Ramos (cell line): ENCODE measurements around the gene KCNJ16.

Experiments used
- in situ Hi-C: fragments of 300-500 bp; cut with MboI; formaldehyde crosslinking; loops from one replicate; pipeline ENCODE4 v1.14.3; 2022; ENCODE audit warnings: low sequenced_read_pairs; ENCODE audit not compliant: unreplicated experiment

The KCNJ16 gene

DNA sequence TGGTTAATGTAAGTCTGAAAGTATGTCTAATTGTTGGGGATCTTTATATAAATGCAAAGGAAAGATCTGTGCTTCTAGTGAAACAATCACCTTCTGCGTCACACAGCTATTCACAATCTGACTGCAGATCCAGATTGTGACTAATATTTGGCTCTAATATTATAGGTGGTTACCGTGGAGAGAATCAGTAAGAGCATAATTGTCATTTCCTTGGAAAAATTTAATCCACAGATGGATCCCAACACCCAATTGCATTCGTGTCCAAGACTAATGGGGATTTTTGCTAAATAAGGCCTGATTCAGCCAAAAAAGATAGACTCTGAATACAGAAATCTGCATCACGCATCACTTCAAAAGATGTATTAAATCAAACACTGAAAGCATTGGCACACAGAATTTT lies 91.6 kb downstream of the KCNJ16 start:
- in situ Hi-C loops = no loop called here

DNA sequence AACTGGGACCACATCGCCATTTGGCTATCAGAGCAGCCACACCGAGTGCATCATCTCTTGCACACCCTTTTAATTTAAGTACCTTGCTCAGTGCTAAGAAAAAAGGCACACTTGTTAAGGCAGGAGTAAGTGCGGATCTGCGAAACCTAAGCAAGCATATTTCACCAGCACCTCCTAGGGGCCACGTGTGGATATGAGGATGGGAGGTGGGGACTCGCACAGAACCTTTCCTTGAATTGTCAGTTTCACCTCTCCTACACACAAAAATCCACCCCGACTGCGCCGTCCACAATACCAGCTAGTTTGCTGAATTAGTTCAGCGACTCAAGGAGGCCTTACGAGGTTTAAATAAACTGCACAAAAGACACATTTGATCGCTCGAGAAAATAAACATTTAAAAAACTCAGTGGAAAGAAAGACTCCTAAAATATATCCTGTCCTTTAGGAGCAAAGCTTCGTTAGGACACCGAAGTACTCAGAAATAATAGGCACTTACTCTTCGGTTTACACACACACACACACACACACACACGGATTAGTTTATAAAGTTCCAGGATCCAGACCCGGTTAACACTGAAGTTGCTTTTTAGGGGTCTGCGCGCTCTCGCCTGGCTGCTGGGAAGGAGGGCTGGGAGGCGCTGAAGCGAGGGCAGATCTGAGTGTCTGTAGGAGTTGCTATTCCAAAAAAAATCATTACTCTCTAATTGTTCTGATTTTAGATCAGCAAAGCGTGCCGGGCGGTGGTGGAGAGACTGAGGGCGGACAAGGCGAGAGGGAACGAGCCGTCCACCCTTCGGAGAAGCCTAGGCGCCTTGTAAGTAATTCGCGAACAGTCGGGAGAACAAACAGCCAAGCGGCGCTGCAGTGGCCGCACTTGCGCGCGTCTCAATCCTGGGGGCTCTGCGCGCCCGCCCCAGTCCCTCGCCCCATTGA lies 93.3 kb downstream of the KCNJ16 start:
- in situ Hi-C loops = no loop called here

- in situ Hi-C loops = no loop called here
Measured at GRCh38 chr17:70168977-70169708, 94.1 kb downstream of the KCNJ16 start, which contains the start of gene KCNJ2. Gene KCNJ2 (plus strand): TSS chr17:70169532. CDS start chr17:70175040, 5,508 bp downstream.

DNA sequence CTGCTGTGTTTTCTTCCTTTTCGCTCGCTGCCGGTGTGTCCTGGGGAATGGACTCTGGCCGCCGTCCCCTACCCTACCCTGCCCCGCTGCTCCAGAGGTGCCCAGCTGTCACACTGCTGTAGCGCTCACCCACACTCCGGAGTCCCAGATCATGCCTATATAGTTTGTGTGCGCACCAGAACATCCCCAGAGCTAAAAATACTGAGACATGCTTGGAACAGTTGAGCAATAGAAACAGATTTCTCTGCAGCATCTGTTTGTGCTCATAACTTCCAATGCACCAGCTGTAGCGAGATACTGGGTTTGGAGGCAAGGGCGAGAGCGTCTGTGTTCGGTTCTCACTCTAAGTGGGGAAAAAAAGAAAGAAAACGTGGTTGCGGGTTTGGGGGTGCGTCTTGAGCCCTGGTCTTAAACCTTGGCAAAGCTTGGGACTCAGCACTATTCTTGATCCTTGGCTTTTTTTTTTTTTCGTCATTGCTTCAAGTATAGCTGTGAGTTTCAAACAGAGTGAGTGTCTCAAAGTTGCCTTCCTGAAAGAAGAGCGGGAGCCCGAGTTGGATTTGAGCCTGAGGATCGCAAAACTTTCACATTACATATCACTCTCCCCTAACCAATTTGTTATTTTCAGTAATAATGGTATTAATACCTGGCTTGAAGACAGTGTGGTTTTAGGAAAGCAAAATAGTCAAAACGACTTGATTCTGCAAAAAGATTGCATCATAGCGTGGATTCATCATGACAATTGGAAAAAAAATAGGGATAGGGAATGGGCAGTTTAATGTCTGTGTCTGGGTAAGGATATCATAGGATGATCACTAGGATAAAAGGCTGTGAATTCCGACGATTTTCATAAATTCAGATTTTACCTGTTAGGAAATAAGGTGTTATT lies 94.9 kb downstream of the KCNJ16 start:
- in situ Hi-C loops = no loop called here

GRCh38 chr17:70171159-70171558 lies 96.1 kb downstream of the KCNJ16 start:
- in situ Hi-C loops = no loop called here

- in situ Hi-C loops = no loop called here
Measured at GRCh38 chr17:70172449-70172848, 97.4 kb downstream of the KCNJ16 start.

- in situ Hi-C loops = no loop called here
Measured at GRCh38 chr17:70172923-70173322, 97.9 kb downstream of the KCNJ16 start.

DNA sequence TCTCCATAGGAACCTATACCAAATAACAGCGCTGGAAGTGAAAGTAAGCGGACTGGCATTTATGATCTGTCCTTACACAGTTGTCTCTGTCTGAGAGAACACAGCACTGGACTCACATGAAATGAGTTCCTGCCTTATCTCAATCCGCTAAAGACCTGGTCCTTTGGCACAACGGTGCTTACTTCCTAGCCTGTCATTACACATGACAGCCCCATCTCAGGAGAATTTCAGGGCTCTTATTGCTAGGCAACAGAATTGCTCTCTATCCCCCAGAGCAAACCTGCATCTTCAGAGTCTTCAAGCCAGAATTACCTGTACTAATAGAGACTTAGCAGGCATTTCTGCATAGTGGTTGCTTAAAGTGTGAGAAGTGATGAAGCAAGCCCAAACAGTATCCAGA lies 98.7 kb downstream of the KCNJ16 start:
- in situ Hi-C loops = no loop called here

DNA sequence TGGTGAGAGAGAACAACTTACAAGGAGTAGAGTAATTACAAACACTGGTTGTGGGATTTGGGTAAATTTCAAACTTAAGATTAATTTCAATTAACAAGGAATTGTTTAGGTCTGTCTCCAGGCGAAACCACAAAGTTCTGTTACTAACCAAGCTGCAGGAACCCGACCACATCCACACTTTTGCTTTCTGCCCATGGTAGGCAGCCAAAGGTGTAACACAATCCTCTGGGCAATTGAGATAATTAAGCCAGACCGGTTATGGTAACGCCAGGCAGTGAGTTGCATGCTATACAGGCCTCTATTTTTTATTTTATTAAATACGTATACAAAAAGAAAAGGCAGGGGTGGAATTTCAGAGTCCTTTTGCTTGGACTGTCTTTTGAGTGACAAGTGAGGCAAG lies 106.4 kb downstream of the KCNJ16 start:
- in situ Hi-C loops = no loop called here

DNA sequence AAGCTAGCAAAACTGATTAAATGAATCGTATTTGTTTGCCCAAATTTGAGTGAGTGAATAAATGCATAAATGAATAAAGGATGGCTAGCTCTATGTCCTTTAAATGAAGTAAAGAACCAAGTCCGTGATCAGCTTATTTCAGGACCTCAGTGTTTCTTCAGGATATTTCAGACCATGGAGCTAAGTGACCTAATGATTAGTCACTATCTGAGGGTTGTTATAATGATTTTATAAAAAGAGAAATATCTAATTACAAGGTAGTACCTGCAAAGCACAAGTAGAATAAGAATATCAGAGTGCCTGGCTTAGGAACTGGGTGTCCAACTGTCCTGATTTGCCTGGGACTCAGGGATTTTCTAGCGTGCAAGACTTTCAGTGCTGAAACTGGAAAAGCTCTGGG lies 106.8 kb downstream of the KCNJ16 start:
- in situ Hi-C loops = no loop called here

DNA sequence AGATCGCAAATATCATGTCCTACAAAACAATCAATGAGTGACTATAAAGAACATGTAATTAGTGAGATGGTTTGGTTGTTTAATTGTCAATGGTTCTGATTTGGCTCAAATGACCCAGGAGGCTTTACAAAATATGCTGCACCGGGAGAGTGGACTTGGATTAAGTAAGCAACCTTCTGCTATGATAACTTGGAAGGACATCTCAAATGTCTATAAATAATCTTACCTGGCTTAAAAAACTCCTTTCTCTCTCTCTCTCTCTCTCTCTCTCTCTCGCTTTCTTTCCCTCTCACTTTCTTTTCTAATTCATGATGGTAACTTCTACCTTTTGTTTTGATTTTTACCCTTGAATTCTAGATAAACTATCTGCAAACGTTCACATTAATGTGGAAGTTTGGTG lies 108.5 kb downstream of the KCNJ16 start:
- in situ Hi-C loops = no loop called here

GRCh38 chr17:70184207-70184606 lies 109.2 kb downstream of the KCNJ16 start:
- in situ Hi-C loops = no loop called here

DNA sequence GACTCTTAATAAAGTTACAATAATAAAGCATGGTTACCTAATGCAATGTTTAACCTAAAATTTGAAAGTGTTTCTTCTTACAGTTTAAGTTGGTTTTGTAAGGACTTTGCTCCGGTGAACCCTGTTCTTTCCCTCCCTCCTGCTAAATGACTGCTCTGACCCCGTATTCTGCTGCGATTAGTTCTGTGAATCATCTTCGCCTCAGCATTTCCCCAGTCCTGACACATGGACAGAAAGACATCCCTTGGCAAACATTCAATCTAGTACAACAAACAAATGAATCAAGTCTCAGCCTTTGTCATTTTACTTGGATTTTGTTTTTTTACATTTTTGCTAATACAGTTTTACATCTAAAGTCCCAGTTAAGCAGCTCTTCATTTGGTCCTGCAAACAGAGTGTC lies 109.7 kb downstream of the KCNJ16 start:
- in situ Hi-C loops = no loop called here
